DMS53 (cell line): ENCODE data around the gene MYBPHL.
A peak's percentile ranks its signal among the peaks of the same experiment; 100 is the strongest.

ENCODE experiments used
- DNase-seq: peaks from one replicate; lab custom pipeline; 2025; lab: John Stamatoyannopoulos, UW

Gene MYBPHL

DNA sequence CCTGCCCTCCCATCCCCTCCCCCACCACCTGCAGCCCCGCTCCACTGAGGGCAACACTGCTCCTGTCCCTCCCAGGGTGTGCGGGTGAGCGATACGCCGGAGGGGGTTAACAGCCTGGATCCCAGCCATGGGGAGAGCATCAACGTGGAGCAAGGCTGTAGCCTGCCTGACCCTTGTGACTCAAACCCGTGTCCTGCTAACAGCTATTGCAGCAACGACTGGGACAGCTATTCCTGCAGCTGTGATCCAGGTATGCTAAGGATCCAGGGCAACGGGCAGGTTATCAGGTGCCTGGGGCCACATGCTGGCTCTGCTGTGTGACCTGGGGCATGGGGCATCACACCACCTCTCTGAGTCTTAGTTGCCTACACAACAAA, 42.4 kb downstream of the MYBPHL start:
- no peak for DNase-seq

DNA sequence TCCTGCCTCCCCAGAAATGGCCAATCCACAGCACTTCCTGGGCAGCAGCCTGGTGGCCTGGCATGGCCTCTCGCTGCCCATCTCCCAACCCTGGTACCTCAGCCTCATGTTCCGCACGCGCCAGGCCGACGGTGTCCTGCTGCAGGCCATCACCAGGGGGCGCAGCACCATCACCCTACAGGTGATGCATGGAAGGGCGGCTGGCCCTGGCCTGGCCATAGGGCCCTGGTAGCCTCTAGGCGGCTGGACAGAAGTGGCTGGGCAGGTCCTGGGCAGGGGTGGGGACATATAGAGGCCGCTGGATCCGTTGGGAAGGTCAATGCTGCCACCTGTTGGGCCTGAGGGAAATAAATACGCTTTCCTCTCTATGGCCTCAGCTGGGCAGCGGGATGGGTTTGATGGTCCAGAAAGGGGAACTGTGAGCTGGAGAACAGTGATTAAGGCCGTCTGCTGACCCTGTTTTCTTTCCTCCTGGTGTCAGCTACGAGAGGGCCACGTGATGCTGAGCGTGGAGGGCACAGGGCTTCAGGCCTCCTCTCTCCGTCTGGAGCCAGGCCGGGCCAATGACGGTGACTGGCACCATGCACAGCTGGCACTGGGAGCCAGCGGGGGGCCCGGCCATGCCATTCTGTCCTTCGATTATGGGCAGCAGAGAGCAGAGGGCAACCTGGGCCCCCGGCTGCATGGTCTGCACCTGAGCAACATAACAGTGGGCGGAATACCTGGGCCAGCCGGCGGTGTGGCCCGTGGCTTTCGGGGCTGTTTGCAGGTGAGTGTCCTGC, 43.0 kb downstream of the MYBPHL start:
- DNase-seq: peak; percentile 99

DNA sequence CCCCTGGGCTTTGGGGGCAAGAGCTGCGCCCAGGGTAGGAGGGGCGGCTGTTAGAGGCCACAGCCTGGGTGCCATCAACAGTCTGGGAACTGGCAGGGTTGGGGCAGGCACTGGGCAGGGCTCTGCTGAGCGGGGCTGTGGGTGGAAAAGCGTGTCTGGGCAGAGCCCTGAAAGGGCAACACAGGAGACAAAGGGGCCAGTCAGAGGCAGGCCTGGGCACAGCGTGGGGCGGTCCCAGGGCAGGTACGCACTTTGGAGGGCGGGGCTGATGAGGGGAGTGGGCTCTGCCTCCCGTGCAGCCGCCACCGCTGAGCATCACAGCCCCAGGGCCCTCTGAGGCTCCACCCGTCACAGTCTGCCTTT, 43.6 kb downstream of the MYBPHL start:
- no peak for DNase-seq

DNA sequence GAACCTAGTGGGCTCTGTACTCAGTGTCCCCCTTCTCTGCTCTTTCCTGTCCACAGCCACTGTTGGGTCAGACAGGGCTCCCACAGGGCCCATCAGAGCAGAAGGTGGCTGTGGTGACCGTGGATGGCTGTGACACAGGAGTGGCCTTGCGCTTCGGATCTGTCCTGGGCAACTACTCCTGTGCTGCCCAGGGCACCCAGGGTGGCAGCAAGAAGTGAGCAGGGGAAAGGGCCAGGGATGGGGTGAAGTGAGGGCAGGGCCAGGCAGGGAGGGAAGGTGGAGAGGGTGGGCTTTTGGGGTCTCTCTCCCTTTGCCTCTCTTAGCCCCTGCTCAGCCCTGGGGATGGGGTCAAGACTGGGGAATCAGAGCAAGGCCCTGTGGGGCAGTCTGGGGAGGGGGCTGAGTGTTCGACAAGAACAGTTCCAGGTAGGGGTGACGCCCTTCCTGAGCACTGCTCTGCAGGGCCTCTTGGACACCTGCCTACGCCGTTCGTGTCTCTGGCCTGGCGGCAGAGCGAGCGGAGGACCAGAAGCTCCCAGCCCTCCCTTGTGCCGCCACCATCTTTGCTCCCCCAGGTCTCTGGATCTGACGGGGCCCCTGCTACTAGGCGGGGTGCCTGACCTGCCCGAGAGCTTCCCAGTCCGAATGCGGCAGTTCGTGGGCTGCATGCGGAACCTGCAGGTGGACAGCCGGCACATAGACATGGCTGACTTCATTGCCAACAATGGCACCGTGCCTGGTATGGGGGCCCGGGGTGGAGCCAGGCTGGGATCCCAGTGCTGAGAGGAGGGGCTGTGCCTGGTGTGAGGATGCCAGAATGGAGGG, 44.4 kb downstream of the MYBPHL start:
- no peak for DNase-seq

DNA sequence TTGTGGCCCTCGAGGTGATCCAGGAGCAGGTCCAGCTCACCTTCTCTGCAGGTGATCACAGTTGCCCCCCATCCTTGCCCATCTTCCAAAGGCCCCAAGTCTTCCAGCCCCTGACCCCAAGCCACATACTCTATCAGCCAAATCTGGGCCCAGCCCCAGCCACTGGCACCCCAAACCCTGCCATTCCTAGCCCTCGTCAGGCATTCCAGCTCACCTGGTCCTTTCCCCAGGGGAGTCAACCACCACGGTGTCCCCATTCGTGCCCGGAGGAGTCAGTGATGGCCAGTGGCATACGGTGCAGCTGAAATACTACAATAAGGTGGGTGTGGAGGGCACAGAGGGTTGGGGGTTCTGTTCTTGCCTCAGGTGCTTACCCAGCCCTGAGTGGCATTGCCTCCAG, 45.2 kb downstream of the MYBPHL start:
- DNase-seq: no peak

DNA sequence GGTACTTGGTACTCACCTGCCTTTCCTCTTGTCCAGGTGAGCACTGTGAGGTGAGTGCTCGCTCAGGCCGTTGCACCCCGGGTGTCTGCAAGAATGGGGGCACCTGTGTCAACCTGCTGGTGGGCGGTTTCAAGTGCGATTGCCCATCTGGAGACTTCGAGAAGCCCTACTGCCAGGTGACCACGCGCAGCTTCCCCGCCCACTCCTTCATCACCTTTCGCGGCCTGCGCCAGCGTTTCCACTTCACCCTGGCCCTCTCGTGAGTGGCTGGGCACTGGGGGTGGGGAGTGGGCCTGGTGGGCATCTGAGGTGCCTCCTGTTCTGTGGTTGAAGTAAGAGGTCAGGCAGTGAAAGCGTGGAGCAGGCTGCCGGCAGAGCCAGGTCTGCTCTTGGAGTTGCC, 45.8 kb downstream of the MYBPHL start:
- DNase-seq: no peak

DNA sequence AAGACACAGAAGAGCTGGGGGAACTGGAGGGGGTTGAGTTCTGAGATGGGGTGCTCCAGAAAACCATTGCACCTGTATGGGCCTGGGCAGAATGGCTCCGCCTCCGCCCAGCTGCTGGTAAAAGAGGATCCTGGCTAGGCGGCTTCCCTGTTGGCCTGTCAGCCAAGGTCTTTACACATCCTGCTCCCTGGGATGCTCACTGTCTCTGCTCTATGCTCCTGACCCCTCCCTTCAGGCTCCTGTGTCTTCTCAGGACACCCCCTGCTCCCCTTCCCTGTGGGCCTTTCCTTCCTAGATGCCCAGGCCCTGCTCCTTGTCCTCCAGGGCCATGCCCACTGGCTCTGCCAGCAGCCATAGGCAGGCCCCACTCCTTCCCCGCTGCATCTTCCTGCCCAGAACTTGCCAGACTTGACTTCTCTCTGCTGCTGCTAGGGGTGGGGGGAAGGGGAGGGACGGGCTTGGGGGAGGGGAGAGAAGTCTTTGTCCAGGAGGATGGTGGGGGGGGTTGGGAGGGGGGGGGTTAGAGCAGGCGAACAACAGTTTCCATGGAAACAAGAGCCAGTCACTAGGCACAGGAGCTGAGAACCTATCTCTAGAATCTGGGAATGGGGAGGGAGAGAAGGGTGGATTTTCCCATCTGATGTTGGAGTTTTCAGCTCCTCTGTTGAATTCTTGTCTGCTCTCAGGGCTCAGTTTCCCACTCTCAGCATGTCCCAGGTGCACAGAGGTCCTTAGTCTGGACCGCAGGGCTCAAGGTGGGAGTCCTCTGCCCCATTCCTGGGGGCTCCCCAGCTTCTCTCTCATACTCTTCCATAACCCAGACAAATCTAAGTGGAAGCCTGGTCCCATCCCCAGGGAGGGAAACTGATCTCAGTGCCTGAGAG, 46.9 kb downstream of the MYBPHL start:
- peak; percentile 24 for DNase-seq

DNA sequence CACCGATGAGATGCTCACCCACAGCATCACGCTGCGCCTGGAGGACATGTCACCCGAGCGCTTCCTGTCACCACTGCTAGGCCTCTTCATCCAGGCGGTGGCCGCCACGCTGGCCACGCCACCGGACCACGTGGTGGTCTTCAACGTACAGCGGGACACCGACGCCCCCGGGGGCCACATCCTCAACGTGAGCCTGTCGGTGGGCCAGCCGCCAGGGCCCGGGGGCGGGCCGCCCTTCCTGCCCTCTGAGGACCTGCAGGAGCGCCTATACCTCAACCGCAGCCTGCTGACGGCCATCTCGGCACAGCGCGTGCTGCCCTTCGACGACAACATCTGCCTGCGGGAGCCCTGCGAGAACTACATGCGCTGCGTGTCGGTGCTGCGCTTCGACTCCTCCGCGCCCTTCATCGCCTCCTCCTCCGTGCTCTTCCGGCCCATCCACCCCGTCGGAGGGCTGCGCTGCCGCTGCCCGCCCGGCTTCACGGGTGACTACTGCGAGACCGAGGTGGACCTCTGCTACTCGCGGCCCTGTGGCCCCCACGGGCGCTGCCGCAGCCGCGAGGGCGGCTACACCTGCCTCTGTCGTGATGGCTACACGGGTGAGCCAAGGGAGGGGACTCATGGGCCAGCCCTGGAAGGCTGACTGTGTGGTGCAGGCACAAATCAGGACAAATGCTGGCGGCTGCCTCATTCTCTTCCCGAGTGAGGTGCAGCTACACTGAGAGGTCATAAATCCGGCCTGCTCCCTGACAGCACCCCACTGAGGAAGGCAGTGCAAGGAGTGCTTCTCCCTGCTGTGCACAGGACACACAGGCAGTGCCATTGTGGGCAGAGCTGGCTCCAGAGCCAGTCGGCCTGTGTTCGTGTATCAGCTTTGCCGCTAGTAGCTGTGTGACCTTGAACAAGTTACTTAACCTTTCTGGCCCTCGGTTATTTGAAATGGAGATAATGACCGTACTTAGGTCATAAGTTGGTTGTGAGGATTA, 48.0 kb downstream of the MYBPHL start:
- no peak for DNase-seq

DNA sequence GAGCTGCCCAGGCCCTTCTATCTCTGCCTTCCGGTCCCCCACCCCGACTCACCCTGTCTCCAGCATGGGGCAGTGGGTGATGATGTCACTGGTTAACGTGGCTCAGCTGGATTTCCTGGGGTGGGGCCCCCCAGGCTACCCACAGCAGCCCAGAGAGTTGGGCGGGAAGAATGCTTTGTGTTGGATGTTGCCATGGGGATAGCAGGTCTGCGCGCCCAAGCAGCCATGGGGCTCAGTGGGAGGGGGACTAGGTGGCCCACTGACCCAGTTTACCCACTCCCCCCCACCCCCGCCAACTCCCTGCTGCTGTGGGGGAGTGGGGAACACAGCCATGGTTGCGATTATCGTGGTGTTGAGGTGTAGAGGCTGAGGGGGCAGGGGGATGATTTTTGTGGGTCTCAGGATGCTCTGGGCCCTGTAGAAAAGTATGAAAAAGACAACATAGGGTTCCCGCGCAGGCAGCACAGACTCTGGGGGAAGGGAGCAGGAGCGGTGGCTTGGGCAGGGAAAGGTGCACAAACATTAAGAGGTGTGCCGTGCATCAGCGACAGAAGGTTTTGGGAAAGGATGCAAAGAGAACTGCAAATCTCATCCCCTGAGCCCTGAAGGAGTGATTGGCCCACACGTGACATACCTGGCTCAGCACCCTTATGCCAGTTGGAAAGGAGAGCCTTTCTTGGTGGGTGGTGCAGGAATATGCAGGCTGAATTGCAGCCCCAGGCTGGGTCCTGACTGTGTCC, 49.0 kb downstream of the MYBPHL start:
- no peak for DNase-seq

DNA sequence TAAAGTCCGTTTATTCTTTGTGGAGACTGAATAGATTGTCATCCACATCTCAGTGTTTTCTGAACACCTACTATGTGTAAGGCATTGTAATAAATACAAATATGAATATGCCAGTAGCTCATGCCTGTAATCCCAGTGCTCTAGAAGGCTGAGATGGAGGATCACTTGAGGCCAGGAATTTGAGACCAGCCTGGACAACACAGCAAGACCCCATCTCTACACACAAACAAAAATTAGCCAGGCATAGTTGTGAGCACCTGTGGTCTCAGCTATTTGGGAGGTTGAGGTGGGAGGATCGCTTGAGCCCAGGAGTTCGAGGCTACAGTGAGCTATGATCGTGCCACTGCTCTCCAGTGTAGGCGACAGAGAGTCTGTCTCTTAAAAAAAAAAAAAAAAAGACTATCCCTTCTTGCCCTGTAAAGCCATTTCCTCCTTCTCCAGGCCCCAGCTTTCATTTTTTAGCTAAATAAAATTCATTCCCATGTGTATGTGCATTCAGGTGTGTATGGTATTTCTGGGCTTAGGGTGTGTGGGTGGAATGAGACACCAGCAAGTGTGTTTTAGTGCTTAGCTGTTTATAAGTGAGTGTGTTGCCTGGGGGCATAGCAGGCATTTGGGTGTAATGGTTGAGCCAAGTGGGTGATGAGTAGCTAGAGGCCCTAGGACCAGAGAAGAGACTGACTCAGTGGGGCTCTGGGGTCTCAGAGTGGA, 49.7 kb downstream of the MYBPHL start:
- DNase-seq: no peak

DNA sequence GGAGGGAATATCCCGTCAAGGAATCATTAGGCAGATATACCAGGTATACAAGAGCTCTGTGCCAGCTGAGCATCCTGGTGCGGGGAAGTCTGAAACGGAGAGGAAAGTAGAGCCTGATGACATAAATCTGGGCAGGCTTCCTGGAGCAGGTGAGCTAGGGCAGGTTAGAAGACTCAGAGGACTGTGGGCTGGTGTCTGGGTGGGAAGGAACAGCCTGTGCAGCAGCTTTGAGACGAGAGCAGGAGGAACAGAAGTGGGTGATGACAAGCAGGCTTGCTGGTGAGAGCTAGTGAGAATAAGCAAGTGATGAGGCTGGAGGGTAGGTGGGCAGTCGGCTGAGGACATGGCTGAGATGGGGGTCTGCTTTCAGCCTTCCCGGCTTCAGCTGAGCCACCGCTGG, 50.7 kb downstream of the MYBPHL start:
- DNase-seq: no peak

DNA sequence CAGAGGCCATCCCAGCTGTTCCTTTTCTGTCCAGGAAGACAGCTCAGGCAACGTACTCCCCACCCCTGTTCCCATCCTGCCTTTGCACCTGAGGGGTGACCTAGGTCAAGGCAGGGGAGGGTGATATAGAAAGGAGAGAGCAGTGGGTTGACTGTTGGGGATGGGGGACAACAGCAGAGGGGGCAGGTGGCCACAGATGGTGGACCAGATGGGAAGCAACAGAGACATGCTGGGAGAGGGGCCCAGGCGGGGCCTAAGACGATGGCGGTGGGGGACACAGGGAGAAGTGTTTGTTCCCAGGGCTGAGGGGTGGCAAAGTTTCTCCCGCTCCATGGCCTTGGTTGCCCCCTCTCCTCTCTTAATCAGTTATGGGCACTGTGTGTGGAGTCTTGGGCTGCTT, 51.1 kb downstream of the MYBPHL start:
- DNase-seq: no peak

DNA sequence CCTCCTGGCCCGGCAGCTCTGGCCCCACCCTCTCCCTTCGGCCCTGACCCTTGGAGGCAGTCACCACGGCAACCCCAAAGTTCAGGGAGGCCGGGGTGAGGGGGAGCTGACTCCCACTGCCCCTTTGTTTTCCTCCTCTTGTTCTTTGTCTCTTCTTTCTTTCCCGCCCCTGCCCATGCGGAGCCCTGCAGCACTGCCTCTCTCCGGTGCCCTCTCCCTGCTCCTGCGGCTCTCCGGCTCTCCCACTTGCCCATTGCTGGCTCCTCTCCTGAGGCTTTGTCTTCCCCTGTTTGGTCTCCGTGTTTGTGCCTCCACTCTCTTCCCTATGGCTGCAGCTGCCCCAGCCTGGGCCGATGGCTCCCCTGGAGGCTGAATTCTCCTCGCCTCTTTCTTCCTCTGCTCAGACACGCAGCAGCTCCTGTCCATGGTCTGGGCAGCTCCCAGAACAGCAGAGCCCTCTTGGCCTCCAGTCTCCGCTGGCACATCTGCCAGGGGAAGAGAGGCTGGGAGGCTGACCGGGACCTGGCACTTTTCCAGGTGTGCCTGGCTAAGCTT, 51.6 kb downstream of the MYBPHL start:
- DNase-seq: no peak

DNA sequence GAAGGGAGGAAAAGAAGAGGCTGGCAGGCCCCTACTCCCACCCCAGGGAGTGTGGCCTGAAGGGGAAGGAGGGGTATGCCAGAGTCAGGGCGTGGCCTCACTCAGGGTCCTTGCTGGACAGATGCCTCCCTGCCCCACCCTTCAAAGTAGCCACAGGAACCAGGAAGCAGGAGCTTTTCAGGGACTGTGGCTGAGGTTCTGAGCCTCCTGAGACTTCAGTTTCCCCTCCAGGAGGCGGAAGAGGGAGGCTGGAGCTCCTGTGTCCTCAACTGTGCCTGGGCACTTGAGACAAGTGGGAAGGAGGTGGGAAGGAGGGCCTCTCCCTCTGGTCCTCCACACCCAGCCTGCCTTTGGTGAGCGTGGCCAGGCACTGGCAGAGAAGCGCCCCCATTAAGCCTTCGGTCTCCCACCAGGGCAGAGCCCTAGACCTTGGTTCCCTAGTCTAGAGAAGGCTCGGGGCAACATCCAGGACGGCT, 52.2 kb downstream of the MYBPHL start:
- DNase-seq: no peak

DNA sequence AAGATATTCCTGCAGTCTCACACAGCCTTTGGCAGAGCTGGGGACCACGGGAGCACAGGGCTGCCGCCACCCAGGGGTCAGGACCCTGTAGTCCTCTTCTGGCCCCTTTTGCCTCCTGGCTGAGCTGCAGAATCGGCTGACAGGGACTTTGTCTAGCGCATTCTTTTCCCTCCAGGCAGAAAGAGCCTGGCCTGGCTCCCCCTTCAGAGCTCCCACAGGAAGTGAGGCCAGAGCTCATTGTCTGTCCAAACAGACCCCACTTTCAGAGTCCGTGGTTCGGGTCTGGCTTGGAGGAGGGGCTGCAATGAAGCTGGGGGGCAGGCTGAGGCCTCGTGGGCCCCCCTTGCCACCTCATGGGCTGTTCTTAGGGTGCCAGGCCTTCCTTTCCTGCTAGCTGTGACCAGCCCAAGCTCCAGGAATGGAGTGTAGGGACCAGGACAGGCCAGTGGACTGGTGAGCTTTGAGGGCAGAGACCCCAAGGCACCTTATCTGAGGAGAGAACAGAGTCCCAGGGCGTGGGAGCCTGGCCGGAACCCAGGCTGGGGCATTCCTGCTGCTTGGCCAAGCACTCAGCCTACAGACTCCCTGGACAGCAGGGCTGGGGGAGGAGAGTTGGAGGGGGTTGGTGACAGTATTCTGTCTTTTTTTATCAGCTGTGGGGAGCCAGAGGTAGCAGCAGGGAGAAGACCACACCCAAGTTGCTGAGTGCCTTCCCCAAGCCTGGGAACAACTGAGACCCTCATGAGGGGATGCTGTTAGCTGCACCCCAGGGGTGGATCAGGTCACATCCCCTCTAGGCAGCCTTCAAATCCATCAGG, 52.8 kb downstream of the MYBPHL start:
- DNase-seq: no peak

DNA sequence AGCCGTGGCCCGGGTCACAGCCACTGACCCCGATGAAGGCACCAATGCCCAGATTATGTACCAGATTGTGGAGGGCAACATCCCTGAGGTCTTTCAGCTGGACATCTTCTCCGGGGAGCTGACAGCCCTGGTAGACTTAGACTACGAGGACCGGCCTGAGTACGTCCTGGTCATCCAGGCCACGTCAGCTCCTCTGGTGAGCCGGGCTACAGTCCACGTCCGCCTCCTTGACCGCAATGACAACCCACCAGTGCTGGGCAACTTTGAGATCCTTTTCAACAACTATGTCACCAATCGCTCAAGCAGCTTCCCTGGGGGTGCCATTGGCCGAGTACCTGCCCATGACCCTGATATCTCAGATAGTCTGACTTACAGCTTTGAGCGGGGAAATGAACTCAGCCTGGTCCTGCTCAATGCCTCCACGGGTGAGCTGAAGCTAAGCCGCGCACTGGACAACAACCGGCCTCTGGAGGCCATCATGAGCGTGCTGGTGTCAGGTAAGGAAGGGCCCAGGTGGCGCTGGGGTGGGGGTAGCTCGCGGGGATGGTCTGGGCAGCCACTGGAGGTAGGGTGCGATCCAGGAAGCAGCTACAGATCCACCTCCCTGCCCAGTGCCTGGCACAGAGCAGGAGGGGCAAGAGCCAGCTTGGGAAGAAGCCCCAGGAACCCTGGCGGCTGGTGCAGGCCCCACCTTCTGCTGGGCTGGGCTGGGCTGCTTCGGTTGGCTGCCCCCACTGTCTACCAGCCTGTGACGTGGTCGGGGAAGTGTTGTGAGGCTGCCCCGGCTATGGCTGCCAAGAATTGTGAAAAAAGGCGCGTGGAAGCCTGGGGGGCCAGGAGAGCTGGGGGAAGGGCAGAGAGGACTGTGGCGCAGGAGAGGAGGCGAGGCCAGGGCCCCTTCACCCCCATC, 53.7 kb downstream of the MYBPHL start:
- no peak for DNase-seq

DNA sequence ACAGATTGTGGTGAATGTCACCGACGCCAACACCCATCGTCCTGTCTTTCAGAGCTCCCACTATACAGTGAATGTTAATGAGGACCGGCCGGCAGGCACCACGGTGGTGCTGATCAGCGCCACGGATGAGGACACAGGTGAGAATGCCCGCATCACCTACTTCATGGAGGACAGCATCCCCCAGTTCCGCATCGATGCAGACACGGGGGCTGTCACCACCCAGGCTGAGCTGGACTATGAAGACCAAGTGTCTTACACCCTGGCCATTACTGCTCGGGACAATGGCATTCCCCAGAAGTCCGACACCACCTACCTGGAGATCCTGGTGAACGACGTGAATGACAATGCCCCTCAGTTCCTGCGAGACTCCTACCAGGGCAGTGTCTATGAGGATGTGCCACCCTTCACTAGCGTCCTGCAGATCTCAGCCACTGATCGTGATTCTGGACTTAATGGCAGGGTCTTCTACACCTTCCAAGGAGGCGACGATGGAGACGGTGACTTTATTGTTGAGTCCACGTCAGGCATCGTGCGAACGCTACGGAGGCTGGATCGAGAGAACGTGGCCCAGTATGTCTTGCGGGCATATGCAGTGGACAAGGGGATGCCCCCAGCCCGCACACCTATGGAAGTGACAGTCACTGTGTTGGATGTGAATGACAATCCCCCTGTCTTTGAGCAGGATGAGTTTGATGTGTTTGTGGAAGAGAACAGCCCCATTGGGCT, 54.5 kb downstream of the MYBPHL start:
- DNase-seq: no peak
